Activated CD8-positive, alpha-beta memory T cell treated with anti-CD3 and anti-CD28 coated beads for 36 hours (primary cell): Measurements from ENCODE around the gene MREG. TPM values are rescaled to one million over a fixed set of nuclear protein-coding genes. Genes with fewer than 3 reads are reported as not detected.

Experiments used
- CTCF ChIA-PET: fragments of 350-600 bp; sonication (Branson Sonifier 250); formaldehyde crosslinking; loops from one replicate; lab custom pipeline; 2021; ENCODE audit warnings: antibody characterized with exemption; lab: Charles Lee
- POLR2A ChIA-PET: fragments of 350-600 bp; sonication (Branson Sonifier 250); formaldehyde crosslinking; loops from one replicate; lab custom pipeline; 2021; ENCODE audit warnings: antibody characterized with exemption; lab: Charles Lee
- total RNA-seq, 2 experiments: library from RNA; stranded (reverse); gene quantifications; one replicate each; pipeline ENCODE4 v1.2.3, GENCODE V29; 2021

MREG gene, protein sequence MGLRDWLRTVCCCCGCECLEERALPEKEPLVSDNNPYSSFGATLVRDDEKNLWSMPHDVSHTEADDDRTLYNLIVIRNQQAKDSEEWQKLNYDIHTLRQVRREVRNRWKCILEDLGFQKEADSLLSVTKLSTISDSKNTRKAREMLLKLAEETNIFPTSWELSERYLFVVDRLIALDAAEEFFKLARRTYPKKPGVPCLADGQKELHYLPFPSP
- total RNA-seq, result 10 to 100 TPM; 22.0 to 23.8 TPM

DNA sequence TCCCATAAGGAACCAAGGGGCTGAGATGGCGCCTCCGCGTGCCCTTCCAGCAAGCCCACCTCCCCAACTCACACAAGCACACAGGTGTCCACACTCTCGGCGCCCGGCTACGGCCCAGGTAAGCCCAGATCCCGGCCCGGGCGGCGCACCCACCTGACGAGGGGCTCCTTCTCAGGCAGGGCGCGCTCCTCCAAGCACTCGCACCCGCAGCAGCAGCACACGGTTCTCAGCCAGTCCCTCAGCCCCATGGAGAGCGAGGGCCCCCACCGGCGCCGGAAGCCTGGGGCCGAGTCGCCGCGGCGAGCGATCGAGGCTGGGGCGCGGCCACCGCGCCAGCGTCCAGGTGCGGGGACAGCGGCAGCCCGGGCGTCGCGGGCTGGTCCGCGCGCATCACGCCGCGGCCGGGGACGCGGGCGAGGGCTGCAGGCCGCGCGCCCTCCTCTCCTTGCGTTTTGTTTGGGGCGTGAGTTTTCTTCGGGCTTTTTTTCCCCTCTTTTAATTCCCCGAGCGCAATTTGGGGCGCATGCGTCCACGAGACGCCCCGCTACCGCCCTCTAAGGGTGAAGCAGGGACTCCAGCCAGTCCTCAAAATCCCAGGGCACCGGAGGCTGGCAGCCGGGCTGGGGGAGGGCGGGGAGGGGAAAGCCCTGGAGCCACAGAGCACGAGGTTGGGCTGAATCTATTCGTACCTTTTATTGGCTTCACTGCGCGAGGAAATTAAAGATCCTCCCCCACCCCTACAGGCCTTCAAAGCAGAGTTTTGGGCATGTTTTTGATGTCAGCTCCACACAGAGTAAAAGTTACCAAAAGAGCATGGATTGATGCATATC, at the start of gene MREG:
Gene MREG, minus strand, starts transcription at position 472 of the 830 bp plus-strand sequence. Its CDS starts 224 bp downstream, at position 248.
- CTCF ChIA-PET, result interaction anchor here (1.1 kb wide), 1 partner anchor 7 kb away, joined by 3 read pairs; no protein-coding TSS in a partner anchor

DNA sequence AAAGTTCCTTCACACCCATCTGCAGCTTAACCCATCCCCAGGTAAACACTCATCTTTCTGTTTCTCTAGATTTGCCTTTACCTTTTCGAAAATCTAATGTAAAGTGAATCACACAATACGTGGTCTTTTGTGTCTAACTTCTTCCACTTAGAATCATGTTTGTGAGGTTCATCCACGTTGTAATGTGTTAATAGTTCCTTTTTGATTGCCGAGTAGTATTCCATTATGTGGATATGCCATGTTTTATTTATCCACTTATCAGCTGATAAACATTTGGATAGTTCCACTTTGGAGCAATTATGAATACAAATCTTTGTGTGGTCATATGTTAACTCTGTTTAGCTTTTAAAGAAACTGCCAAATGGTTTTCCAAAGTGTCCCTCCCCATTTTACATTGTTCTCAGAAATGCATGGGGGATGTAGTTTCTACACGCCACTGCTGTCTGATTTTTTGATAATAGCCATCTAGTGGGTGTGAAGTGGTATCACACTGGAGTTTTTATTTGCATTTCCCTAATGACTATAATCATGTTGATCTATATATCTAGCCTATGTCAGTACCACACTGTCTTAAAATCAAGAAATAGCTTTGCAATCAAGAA, 46.0 kb upstream of the MREG start:
- CTCF ChIA-PET, result interaction anchor here (1.2 to 2.4 kb wide), 3 partner anchors 10 to 24 kb away, joined by 4 to 8 read pairs (median 6); partner anchors contain the start of genes PECR and TMEM169
- POLR2A ChIA-PET, result no interaction called here

More for the DNA sequence above, at the start of gene MREG:
- POLR2A ChIA-PET, result interaction anchor here (0.6 kb wide), 1 partner anchor 31 kb away, joined by 3 read pairs; no protein-coding TSS in a partner anchor

DNA sequence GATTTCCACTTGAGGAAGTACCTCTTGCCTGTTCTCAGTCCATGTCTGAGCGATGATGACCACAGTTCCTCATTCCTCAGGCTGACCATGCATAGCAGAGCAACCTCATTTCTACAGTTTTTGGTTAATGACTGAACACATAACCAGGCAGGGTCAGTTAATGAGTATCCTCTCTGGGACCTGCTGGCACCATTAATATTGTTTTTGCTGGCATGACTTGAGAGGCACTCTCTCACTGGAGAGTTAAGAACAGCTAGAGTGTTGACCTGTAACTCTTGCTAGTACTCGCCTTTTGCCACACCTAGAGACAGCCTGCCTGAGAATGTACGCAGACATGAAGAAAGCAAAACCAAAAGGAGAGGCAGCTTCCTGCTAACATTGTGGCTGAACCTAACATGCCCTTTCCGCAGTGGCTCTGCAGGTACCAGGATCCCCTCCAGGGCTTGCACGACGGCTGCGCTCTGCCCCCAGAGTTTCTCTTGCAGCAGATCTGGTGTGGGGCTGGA, 44.4 kb upstream of the MREG start:
- ChIA-PET CTCF (interaction anchor here (0.8 to 2.4 kb wide), 5 partner anchors 13 to 26 kb away, joined by 3 to 8 read pairs (median 4); partner anchors contain the start of genes PECR and TMEM169), POLR2A (interaction anchor here (1.2 kb wide), 1 partner anchor 9 kb away, joined by 6 read pairs; no protein-coding TSS in a partner anchor)

DNA sequence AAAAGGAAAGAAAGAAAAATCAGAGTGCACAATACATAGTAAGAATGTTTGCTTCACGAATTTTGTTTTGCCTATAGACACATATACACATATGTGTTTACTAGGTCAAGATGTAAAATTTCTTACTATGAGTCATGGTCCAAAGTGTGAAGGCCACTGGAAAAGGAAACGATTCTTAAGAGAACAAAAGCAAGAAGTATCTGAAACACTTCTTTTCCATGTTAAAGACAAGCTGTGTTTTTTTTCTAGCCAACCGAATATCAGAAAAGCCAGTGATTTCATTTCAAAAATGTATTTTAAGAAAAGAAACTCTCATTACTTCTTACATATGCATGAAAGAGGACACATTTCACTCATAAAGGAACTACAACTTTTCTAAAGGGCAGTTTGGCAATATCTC, 43.4 kb upstream of the MREG start:
- POLR2A ChIA-PET, result no interaction called here
- CTCF ChIA-PET, result interaction anchor here (1.4 kb wide), 1 partner anchor 9 kb away, joined by 3 read pairs; no protein-coding TSS in a partner anchor

DNA sequence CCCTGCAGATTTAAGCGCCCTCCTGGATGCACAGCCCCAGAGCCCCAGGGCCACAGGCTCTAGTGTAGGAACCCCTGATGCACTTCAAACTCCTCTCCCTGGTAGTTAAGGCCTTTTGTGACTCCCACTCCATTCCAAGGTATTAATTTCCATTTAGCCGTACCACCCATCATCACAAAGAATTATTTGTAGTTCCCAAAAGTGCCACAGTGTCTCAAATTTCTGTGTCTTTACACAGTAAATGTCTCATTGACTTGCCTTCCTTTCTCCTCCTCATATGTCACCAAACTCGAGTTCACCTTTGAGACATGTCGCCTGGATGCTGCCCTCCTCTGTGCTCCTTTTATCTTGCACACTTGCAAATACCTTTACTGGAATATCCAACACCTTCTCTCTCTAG, 42.3 kb upstream of the MREG start:
- POLR2A ChIA-PET, result no interaction called here

DNA sequence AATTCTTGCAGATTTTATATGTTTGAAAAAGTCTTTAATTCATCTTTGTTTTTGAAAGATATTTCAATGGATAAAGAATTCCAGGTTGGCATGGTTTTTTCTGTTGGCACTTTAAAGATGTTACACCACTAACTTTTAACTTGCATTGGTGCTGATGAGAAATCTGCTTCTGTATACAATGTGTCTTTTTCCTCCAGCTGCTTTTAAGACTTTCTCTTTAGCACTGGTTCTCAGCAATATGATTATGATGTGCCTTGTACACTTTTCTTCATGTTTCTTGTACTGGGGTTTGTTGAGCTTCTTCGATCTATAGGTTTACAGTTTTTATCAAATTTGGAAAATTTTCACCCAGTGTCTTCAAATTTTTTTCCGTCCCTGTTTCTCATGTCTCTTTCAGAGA, 39.1 kb upstream of the MREG start:
- ChIA-PET CTCF (no interaction called here), POLR2A (no interaction called here)

More for the DNA sequence above, 42.3 kb upstream of the MREG start:
- CTCF ChIA-PET, result interaction anchor here (0.5 kb wide), 1 partner anchor 20 kb away, joined by 3 read pairs; no protein-coding TSS in a partner anchor

DNA sequence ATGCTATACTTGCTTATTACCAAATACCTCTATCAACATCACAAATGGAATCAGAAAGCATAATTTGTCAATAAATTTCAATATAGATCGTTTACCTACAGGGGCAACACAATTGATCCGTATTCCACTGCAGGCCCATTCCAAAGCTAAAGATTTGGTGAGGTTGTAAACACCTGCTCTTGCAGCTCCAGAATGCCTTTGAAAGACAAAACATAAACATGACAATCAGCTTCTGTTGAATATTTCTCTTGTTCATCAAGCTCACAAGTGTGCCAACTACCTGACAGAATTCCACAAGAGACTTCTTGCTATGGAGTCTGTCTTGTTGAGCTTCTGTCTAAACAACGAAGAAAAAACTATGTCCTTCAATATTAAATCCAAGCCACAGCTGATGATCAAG, 38.0 kb upstream of the MREG start:
- ChIA-PET POLR2A (no interaction called here), CTCF (interaction anchor here (0.6 kb wide), 1 partner anchor 11 kb away, joined by 3 read pairs; no protein-coding TSS in a partner anchor)

DNA sequence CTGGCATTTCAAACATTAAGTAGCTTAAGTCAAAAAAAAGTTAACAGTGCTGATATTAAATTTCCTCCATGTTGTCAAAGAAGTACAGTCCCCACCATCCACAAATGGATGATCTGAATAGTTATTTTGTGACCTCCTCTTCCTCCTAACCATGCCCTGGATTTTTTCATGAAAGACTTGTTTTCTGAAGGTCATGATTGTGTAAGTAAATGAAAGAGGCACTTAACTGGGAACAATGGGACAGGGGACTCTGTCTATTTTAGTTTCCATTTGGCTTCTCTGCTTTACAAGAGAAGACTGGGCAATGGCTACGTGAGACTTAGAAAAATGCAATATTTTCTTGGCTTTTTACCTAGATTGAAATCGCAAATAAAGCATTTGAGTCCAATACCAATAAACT, 36.1 kb upstream of the MREG start:
- ChIA-PET POLR2A (no interaction called here), CTCF (no interaction called here)

DNA sequence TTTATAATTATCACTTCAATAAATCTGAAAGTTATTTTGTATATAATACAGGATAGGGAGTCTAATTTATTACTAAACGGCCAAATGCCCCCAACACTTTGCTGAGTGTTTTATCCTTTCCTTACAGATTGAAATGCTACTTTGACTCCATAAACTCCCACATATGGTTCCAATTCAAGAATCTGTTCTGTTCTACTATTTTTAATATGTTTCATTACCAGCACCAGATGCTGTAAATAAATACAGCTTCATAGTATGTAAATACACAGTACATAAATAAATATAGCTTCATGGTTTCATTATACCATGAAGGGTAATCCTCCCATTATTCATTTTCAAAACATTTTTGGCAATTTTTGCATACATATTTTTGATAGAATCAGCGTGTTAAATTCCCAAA, 34.0 kb upstream of the MREG start:
- ChIA-PET CTCF (interaction anchor here (0.6 to 1.3 kb wide), 2 partner anchors 9 to 460 kb away, joined by 3 read pairs; no protein-coding TSS in a partner anchor), POLR2A (no interaction called here)

DNA sequence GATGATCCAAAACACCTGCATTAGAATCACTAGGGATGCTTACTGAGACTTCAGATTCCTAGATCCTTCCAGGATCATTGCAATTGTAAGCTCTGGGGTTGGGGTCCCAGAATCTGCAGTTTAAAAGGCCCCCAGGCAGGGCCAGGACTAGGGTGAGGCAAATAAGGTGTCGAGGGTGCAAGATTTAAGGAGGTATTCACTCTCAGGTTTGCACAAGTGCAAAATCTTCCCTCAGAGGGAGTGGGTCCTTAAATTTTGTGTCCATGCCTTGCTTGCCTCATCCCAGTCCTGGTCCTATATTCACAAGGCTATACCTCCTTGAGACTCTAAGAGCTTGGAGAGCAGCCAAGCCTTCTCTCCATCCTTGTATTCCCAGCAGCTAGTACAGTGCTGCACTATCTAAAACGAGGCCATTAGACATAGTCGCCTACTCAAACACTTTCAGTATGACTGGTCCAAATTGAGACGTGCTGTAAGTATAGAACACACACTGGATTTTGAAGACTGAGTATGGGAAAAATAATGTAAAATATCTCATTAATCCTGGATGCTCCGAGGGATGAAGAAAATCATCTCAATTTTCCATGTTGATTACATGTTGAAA, 31.6 kb upstream of the MREG start:
- ChIA-PET POLR2A (no interaction called here), CTCF (interaction anchor here (1.3 to 3.2 kb wide), 2 partner anchors 11 to 13 kb away, joined by 3 to 12 read pairs; no protein-coding TSS in a partner anchor)

DNA sequence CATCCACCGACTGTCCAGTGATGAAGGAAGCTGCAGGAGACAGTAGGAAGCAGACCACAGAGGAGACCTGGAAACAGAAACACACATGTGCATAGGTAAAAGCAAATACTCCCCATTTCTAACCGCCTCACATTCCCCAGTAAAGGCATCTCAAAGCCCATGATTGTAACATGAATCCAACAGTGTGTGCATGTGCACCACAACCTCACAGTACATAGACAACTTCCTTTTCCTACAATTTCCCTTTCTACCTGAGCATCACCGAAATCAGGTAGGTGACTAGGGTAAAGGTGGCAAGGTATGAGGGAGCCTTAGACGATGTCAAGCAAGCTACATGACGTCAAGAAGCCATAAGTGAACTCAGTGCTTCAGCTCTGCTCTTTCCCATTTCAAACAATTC, 30.6 kb upstream of the MREG start:
- CTCF ChIA-PET, result interaction anchor here (3.2 kb wide), 1 partner anchor 10 kb away, joined by 12 read pairs; no protein-coding TSS in a partner anchor
- POLR2A ChIA-PET, result interaction anchor here (0.6 kb wide), 1 partner anchor 30 kb away, joined by 3 read pairs; no protein-coding TSS in a partner anchor

DNA sequence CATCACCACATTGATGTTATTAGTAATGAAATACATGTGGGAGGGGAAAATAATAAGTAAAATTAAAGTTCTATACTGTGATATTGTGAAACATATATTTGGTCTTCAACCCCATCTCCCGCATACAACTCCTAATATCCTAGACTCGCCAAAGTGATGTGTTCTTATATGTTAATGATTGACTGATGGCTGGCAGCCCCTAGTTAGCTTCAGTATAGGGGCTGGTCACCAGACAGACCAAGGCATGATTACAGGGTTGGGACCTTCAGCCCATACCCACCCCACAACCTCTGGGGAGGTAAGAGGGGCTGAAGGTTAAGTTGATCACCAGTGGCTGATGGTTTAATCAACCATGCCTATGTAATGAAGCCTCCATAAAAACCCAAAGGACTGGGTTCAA, 28.1 kb upstream of the MREG start:
- ChIA-PET CTCF (interaction anchor here (0.6 kb wide), 1 partner anchor 73 kb away, joined by 3 read pairs; no protein-coding TSS in a partner anchor), POLR2A (no interaction called here)

DNA sequence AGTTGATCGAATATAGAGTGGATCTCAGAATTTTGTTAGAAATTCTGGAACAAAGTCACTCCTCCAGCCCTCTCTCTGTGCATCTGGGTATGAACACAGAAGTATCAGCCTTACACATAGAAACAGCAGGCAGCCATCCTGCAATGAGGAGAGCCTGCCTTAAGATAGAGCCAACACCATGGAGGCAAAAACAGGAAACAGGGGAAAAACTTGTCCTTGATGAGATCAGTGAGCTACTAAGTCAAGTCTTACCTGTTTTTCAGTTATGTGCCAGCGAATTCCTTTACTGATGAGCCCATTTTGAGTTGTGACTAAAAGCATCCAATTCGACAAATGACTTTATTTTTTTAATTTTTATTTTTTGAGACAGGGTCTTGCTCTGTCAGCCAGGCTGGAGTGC, 26.6 kb upstream of the MREG start:
- ChIA-PET CTCF (interaction anchor here (1.2 kb wide), 1 partner anchor 18 kb away, joined by 3 read pairs; no protein-coding TSS in a partner anchor), POLR2A (no interaction called here)

DNA sequence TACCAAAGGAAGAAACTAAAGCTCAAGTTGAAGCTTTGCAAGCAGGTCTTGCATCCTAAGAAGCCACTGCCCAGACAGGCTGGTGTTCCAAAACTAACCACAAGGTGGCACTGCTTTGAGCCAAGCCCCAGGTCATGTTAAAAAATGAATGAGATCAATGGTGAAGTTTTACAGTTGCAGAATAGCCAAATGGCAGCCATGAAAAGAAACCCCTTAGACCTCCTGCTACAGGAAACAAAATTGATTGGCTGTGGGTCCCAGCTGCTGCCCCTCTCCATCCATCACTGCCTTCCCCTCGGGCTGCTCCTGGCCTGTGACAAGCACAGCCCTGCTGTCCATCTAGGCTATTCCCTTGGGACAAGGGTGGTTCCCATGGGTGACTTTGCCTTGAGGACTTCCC, 20.7 kb upstream of the MREG start:
- POLR2A ChIA-PET, result no interaction called here
- CTCF ChIA-PET, result interaction anchor here (0.6 to 6.5 kb wide), 14 partner anchors 9 to 153 kb away, joined by 3 to 26 read pairs (median 4); partner anchors contain the start of gene XRCC5

DNA sequence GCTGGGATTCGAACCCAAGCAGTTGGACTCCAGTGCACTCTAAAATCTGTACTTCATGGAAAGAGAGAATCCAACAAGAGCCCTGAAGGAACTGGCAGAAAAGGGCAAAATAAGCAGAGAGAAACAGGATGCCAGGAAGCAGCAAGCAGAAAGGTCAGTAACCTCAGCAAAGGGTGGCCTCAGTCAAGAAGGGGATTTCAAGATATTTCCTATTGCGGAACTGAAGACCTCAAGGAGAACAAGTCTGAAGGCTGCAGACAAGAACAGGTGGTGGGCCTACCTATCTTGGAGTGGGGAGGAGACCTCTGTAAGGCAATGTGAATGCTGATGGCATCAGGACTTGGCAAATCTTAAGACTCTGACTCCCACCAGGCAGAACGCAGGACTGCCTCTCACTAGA, 20.1 kb upstream of the MREG start:
- CTCF ChIA-PET, result interaction anchor here (1.0 to 6.5 kb wide), 12 partner anchors 8 to 91 kb away, joined by 3 to 26 read pairs (median 4); partner anchors contain the start of gene XRCC5
- POLR2A ChIA-PET, result interaction anchor here (0.7 kb wide), 1 partner anchor 379 kb away, joined by 3 read pairs; the partner anchor contains the start of gene SMARCAL1

DNA sequence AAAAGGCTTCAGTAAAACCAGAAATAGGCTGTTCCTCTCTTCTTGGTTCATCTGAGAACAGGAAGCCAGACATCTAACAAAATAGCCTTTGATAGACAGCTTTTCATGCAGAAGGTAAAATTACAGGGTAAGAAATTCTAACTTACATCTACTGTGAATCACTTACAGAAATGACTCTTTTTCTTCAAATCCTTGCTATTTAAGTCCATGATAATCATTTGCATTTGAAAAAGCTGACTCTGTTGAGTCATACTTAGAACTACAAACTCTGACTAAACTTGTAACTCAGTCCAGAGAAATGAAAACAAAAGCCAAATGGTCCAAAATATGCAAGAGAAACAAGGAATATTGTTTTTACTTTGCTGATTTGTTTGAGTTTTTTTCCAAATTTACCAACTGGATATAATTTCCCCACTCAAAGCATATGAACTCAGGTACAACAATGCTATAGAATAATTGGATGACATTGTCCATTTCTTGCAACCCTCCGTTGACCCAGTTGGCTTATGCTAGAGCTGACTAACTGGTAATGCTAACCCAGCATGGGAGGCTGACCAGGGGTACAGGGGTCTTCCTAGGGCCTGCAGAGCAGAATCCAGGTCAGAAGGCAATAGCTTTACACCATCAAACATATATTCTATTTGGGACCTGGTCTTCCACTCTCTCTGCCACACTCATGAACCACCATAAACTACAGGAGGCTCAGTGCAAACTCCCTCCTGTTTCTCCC, 18.8 kb upstream of the MREG start:
- POLR2A ChIA-PET, result interaction anchor here (0.5 to 0.7 kb wide), 2 partner anchors 48 to 109 kb away, joined by 3 to 4 read pairs; no protein-coding TSS in a partner anchor
- CTCF ChIA-PET, result interaction anchor here (1.0 to 6.5 kb wide), 4 partner anchors 9 to 50 kb away, joined by 5 to 26 read pairs (median 6); partner anchors contain the start of genes PECR and TMEM169

DNA sequence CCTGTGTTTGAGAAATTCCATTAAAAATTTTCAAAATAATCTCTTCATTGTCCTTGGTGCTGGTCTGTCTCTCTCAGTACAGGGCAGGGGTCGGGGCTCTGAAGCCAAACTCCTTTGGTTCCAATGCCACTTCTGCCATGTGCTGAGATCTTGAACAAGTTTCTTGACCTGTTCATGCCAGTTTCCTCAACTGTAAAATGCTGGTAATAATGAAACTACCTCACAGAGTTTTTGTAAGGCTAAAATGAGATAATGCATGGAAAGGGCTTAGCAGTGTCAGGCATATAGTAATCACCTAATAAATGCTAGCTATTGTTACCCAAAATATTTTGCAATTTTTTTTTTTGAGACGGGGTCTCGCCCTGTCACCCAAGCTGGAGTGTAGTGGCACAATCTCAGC, 16.9 kb upstream of the MREG start:
- POLR2A ChIA-PET, result no interaction called here
- CTCF ChIA-PET, result interaction anchor here (0.5 to 6.5 kb wide), 2 partner anchors 11 to 1481 kb away, joined by 3 to 26 read pairs; no protein-coding TSS in a partner anchor
